Stimulated activated naive CD8-positive, alpha-beta T cell treated with anti-CD3 and anti-CD28 coated beads, Interleukin-15, amount 100 ng/mL, for 72 hours (primary cell): ENCODE data around the gene POLR2L.

Experiments used
- ATAC-seq: fragments of 150-1000 bp; cut with Tn5 transposase; 2 replicates; pipeline ENCODE4 v1.10.0; 2021; ENCODE audit warnings: mild to moderate bottlenecking, moderate library complexity
- DNase-seq, 2 donors: peaks; one replicate each; pipeline ENCODE4 v3.0.0; 2021 to 2022
- H3K27ac Mint-ChIP-seq, 2 donors: one replicate each; pipeline ENCODE4 v1.8.0; 2022; ENCODE audit warnings: mild to moderate bottlenecking in 2 of 2, mixed read lengths in 2 of 2, moderate library complexity in 2 of 2
- H3K27me3 Mint-ChIP-seq: one replicate; pipeline ENCODE4 v1.8.0; 2022; ENCODE audit warnings: mixed read lengths
- H3K4me1 Mint-ChIP-seq: one replicate; pipeline ENCODE4 v1.8.0; 2022; ENCODE audit warnings: mild to moderate bottlenecking, mixed read lengths
- H3K4me3 Mint-ChIP-seq, 2 donors: one replicate each; pipeline ENCODE4 v1.8.0; 2022; ENCODE audit warnings: mild to moderate bottlenecking in 2 of 2, mixed read lengths in 2 of 2, moderate library complexity in 1 of 2
- H3K9me3 Mint-ChIP-seq, 2 donors: one replicate each; pipeline ENCODE4 v1.8.0; 2022; ENCODE audit warnings: mixed read lengths in 2 of 2

The POLR2L gene

DNA sequence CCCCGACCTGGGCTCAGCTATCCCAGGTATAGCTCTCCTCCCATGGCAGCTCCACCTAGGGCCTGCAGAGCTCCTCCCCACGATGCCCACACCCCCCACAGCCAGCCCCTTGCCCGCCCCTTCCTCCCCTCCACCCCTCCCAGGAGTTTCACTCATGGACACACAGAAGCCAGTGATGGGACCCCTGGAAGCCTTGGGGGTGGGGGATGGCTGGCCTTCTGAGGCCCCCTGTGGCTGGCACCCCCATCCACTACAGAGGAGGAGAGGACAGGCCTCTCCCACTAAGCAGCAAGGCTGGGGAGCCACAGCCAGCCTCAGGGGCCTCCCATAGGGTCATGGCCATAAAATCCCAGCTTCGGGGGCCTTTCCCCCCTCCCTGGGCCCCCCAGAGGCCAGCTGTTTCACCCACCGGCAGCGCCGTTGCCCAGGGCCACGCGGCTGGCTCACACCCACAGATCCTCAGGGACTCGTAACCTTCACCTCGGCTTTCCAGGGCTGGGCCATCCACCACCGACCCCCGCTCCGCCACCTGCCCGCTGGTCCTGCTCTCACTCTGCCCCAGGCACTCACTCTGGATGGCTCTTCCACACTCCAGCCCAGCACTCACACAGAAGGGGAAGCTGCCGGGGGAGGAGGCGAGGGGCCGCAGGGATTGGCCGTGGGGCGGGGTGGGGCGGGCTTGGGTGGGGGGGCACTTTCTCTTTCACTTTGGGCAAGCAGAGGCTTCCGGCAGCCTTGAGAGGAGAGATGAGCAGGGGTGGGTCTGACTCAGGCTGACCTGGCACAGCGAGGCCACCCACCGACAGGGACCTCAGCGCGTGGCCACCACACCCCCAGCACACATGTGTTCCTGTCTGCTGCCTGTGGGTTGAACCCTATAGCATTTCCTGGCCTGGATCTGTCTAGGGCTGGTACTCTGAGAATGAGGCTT, 46.4 kb downstream of the POLR2L start:
- Mint-ChIP-seq H3K4me3 (peak overlapping the region; percentile 92 to 96), H3K27me3 (no peaks in the 10 kb centered on the region)
- peak; percentile 78 for ATAC-seq

GRCh38 chr11:794766-795633, 47.3 kb downstream of the POLR2L start:
- Mint-ChIP-seq H3K4me1 (peaks cover 42% of the 10 kb centered on the region), H3K4me3 (peak overlapping the region; percentile 92 to 96), H3K27me3 (no peaks in the 10 kb centered on the region), H3K9me3 (no peaks in the 10 kb centered on the region), H3K27ac (peak overlapping the region; percentile 46 to 78)
- no peak for DNase-seq
- ATAC-seq = no peak

More for the DNA sequence above, 46.4 kb downstream of the POLR2L start:
- H3K9me3 Mint-ChIP-seq = no peaks in the 10 kb centered on the region
- H3K4me1 Mint-ChIP-seq = peaks cover 38% of the 10 kb centered on the region
- peak; percentile 74 to 89 for DNase-seq
- H3K27ac Mint-ChIP-seq = peak overlapping the region; percentile 89 to 95

- peak overlapping the region in 1 of 2 donors; percentile 63 for H3K27ac Mint-ChIP-seq
- H3K4me1 Mint-ChIP-seq = peaks cover 42% of the 10 kb centered on the region
- H3K4me3 Mint-ChIP-seq = peak overlapping the region in 1 of 2 donors; percentile 66
Observed at GRCh38 chr11:794013-794765, 48.1 kb downstream of the POLR2L start.

DNA sequence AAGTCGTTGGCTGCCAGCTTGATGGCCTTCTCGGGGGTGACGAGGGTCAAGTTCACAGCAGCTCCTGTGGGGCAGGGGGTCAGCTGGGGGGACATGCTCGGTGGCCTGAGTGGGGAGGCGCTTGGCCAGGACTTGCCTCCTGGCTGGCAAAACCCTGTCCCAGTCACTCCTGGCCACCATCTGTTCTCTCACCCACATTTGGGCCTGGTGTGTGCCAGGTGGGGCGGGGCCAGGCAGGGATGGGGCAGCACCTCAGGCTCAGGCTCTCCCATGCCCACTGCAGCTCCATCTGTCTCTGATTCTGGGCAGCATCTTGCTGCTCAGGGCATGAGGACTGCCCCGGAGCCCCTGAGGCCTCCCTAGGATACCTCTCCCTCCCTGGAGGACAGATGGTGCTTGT, 48.8 kb downstream of the POLR2L start:
- ATAC-seq (no peak), DNase-seq (no peak)
- peak overlapping the region in 1 of 2 donors; percentile 90 for H3K27ac Mint-ChIP-seq
- H3K4me1 Mint-ChIP-seq = peaks cover 45% of the 10 kb centered on the region
- no peaks in the 10 kb centered on the region for H3K27me3 Mint-ChIP-seq
- H3K9me3 Mint-ChIP-seq = no peaks in the 10 kb centered on the region
- H3K4me3 Mint-ChIP-seq = peak overlapping the region in 1 of 2 donors; percentile 18

More at GRCh38 chr11:794013-794765, 48.1 kb downstream of the POLR2L start:
- Mint-ChIP-seq H3K27me3 (no peaks in the 10 kb centered on the region), H3K9me3 (no peaks in the 10 kb centered on the region)
- DNase-seq (no peak), ATAC-seq (no peak)

- H3K27me3 Mint-ChIP-seq = no peaks in the 10 kb centered on the region
- no peak for ATAC-seq
- no peaks in the 10 kb centered on the region for H3K9me3 Mint-ChIP-seq
- DNase-seq = no peak
- H3K4me3 Mint-ChIP-seq = no peak overlapping the region
- H3K4me1 Mint-ChIP-seq = peaks cover 52% of the 10 kb centered on the region
- H3K27ac Mint-ChIP-seq = no peak overlapping the region
Observed at GRCh38 chr11:792873-793272, 49.5 kb downstream of the POLR2L start.

- ATAC-seq (no peak), DNase-seq (no peak)
- Mint-ChIP-seq H3K9me3 (no peaks in the 10 kb centered on the region), H3K4me1 (peaks cover 55% of the 10 kb centered on the region), H3K27me3 (no peaks in the 10 kb centered on the region), H3K27ac (no peak overlapping the region), H3K4me3 (no peak overlapping the region)
Observed at GRCh38 chr11:792535-792821, 49.9 kb downstream of the POLR2L start.

GRCh38 chr11:791658-792534, 50.4 kb downstream of the POLR2L start:
- H3K27ac Mint-ChIP-seq = no peak overlapping the region
- H3K4me3 Mint-ChIP-seq = no peak overlapping the region
- H3K9me3 Mint-ChIP-seq = no peaks in the 10 kb centered on the region
- no peak for DNase-seq
- no peaks in the 10 kb centered on the region for H3K27me3 Mint-ChIP-seq
- H3K4me1 Mint-ChIP-seq = peaks cover 49% of the 10 kb centered on the region
- ATAC-seq = no peak

GRCh38 chr11:790721-791564, 51.4 kb downstream of the POLR2L start:
- peaks cover 41% of the 10 kb centered on the region for H3K4me1 Mint-ChIP-seq
- no peak for ATAC-seq
- peak overlapping the region in 1 of 2 donors; percentile 86 for H3K27ac Mint-ChIP-seq
- no peak overlapping the region for H3K4me3 Mint-ChIP-seq
- no peaks in the 10 kb centered on the region for H3K9me3 Mint-ChIP-seq
- no peaks in the 10 kb centered on the region for H3K27me3 Mint-ChIP-seq
- no peak for DNase-seq

DNA sequence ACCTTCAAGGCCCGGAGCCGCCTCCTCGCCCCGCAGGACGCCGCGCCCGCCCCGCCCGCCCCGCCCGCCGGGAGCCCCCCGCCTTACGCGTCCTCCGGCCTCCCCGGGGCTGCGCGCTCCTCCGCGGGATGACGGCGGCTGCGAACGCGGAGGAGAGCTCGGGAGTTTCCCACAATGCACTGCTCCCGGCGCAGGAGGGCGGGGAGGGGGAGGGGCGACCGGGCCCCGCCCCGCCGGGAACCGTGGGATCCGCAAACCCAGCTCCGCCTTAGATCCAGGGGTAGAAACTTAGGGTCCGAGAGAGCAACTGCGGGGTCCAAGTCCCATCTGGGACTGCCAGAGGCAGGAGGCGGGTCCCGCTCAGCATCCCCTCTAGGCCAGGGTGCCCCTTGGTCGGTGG, 52.4 kb downstream of the POLR2L start, which contains the start of gene CEND1:
Gene CEND1 (minus strand): TSS at position 148 of the 400 bp plus-strand sequence. CDS start 1,514 bp downstream, outside the sequence.
- peak in 1 of 2 donors; percentile 33 for DNase-seq
- Mint-ChIP-seq H3K27me3 (no peaks in the 10 kb centered on the region), H3K4me1 (peaks cover 35% of the 10 kb centered on the region), H3K27ac (peak within 1 kb of the TSS in 1 of 2 donors; percentile 12), H3K4me3 (peak within 1 kb of the TSS; percentile 41 to 54), H3K9me3 (no peaks in the 10 kb centered on the region)
- ATAC-seq = no peak
